Nephron (organoid): Measurements from ENCODE around the gene LHFPL2.
A peak's percentile ranks its signal among the peaks of the same experiment; 100 is the strongest.
"Not testable (repeated sequence)": the region's sequence is repeated elsewhere in the genome, so short reads cannot be mapped to it uniquely, and the experiment has no call there.

Experiments
- H3K27ac Mint-ChIP-seq, 3 experiments: 2 replicates each; pipeline ENCODE4 v1.8.0; 2020; ENCODE audit warnings: mixed read lengths in 3 of 3, mild to moderate bottlenecking in 2 of 3, moderate library complexity in 1 of 3
- H3K27me3 Mint-ChIP-seq: 2 replicates; pipeline ENCODE4 v1.8.0; 2021; ENCODE audit warnings: low read depth, mild to moderate bottlenecking, moderate library complexity, mixed read lengths
- H3K36me3 Mint-ChIP-seq: 2 replicates; pipeline ENCODE4 v1.8.0; 2020; ENCODE audit warnings: low read depth, mixed read lengths
- H3K4me1 Mint-ChIP-seq: 2 replicates; pipeline ENCODE4 v1.8.0; 2020; ENCODE audit warnings: mixed read lengths
- H3K4me3 Mint-ChIP-seq, 3 experiments: 2 replicates each; pipeline ENCODE4 v1.8.0; 2020; ENCODE audit warnings: mild to moderate bottlenecking in 3 of 3, mixed read lengths in 3 of 3, moderate library complexity in 2 of 3
- H3K9me3 Mint-ChIP-seq: 2 replicates; pipeline ENCODE4 v1.8.0; 2020; ENCODE audit warnings: mixed read lengths
- CTCF ChIP-seq, 3 experiments: fragments of 200-600 bp; sonication (generic); IDR thresholded peaks; one replicate each; pipeline ENCODE4 v1.5.0; 2021; ENCODE audit warnings: antibody characterized with exemption in 3 of 3; ENCODE audit not compliant: unreplicated experiment in 3 of 3

The LHFPL2 gene

GRCh38 chr5:78467752-78468357, 180.7 kb downstream of the LHFPL2 start:
- H3K27me3 Mint-ChIP-seq = no peaks in the 10 kb centered on the region
- peaks cover 18% of the 10 kb centered on the region for H3K36me3 Mint-ChIP-seq
- no peak overlapping the region for H3K27ac Mint-ChIP-seq
- no peaks in the 10 kb centered on the region for H3K4me1 Mint-ChIP-seq
- no peaks in the 10 kb centered on the region for H3K9me3 Mint-ChIP-seq
- TF ChIP-seq CTCF (IDR thresholded peaks at IDR 0.05; ENCODE audit: unreplicated experiment in 3 of 3) = peak; percentile 69 to 75 (median 75)
- no peak overlapping the region for H3K4me3 Mint-ChIP-seq

GRCh38 chr5:78467140-78467539, 181.4 kb downstream of the LHFPL2 start:
- TF ChIP-seq CTCF (IDR thresholded peaks at IDR 0.05; ENCODE audit: unreplicated experiment in 3 of 3) = no peak
- no peak overlapping the region for H3K4me3 Mint-ChIP-seq
- H3K36me3 Mint-ChIP-seq = peaks cover 19% of the 10 kb centered on the region
- no peaks in the 10 kb centered on the region for H3K27me3 Mint-ChIP-seq
- no peak overlapping the region for H3K27ac Mint-ChIP-seq
- H3K9me3 Mint-ChIP-seq = no peaks in the 10 kb centered on the region
- no peaks in the 10 kb centered on the region for H3K4me1 Mint-ChIP-seq

GRCh38 chr5:78458843-78459242, 189.7 kb downstream of the LHFPL2 start:
- H3K27me3 Mint-ChIP-seq = no peaks in the 10 kb centered on the region
- no peaks in the 10 kb centered on the region for H3K4me1 Mint-ChIP-seq
- H3K4me3 Mint-ChIP-seq = no peak overlapping the region
- H3K9me3 Mint-ChIP-seq = peaks cover 5% of the 10 kb centered on the region
- no peak overlapping the region for H3K27ac Mint-ChIP-seq
- peaks cover 50% of the 10 kb centered on the region for H3K36me3 Mint-ChIP-seq
- no peak for TF ChIP-seq CTCF (IDR thresholded peaks at IDR 0.05; ENCODE audit: unreplicated experiment in 3 of 3)

GRCh38 chr5:78457507-78457906, 191.1 kb downstream of the LHFPL2 start:
- not testable (repeated sequence) for H3K27ac Mint-ChIP-seq, H3K4me1 Mint-ChIP-seq, H3K4me3 Mint-ChIP-seq, H3K9me3 Mint-ChIP-seq, H3K27me3 Mint-ChIP-seq
- peaks cover 43% of the 10 kb centered on the region for H3K36me3 Mint-ChIP-seq

GRCh38 chr5:78449103-78449502, 199.5 kb downstream of the LHFPL2 start:
- Mint-ChIP-seq H3K4me3 (no peak overlapping the region), H3K27me3 (no peaks in the 10 kb centered on the region), H3K9me3 (peaks cover 7% of the 10 kb centered on the region), H3K27ac (no peak overlapping the region), H3K4me1 (no peaks in the 10 kb centered on the region), H3K36me3 (peaks cover 53% of the 10 kb centered on the region)
- TF ChIP-seq CTCF (IDR thresholded peaks at IDR 0.05; ENCODE audit: unreplicated experiment in 3 of 3) = no peak

GRCh38 chr5:78447775-78448424, 200.7 kb downstream of the LHFPL2 start:
- no peak for TF ChIP-seq CTCF (IDR thresholded peaks at IDR 0.05; ENCODE audit: unreplicated experiment in 3 of 3)
- Mint-ChIP-seq H3K27ac (no peak overlapping the region), H3K9me3 (peaks cover 7% of the 10 kb centered on the region), H3K36me3 (peaks cover 62% of the 10 kb centered on the region), H3K27me3 (no peaks in the 10 kb centered on the region), H3K4me1 (no peaks in the 10 kb centered on the region), H3K4me3 (no peak overlapping the region)
